GM12892 (cell line): Measurements from ENCODE around the gene PDSS2.

Source experiments
- POLR2A ChIP-seq: IDR thresholded peaks from 2 replicates; pipeline ENCODE4 v1.6.1; 2011; ENCODE audit warnings: low read depth, low read length, control low read depth
- POLR2AphosphoS5 ChIP-seq: IDR thresholded peaks from 2 replicates; pipeline ENCODE4 v1.6.1; 2011; ENCODE audit warnings: low read depth, low read length, control low read depth

- TF ChIP-seq POLR2AphosphoS5 = no peak
- no peak for TF ChIP-seq POLR2A
Measured at GRCh38 chr6:107207251-107207873, 252.0 kb downstream of the PDSS2 start.
